Large intestine (tissue), 3 donors: Measurements from ENCODE around the gene HEPACAM2. TPM values are rescaled to one million over a fixed set of nuclear protein-coding genes. Genes with fewer than 3 reads are reported as not detected.
A peak's percentile ranks its signal among the peaks of the same experiment; 100 is the strongest.

Experiments
- DNase-seq, 2 donors: peaks; one replicate each; pipeline versions ENCODE4 v3.0.0 to v3.0.0-alpha.2; 2013
- H3K27ac ChIP-seq: one replicate; pipeline ENCODE4 v1.5.1; 2013; ENCODE audit warnings: low read length
- H3K27me3 ChIP-seq: 2 replicates; pipeline ENCODE4 v1.6.1; 2013; ENCODE audit warnings: low read length; ENCODE audit not compliant: control insufficient read depth, insufficient read depth
- H3K36me3 ChIP-seq: 2 replicates; pipeline ENCODE4 v1.6.1; 2013; ENCODE audit warnings: low read length; ENCODE audit not compliant: control insufficient read depth, insufficient read depth
- H3K4me1 ChIP-seq: one replicate; pipeline ENCODE4 v1.6.1; 2013; ENCODE audit warnings: low read length; ENCODE audit not compliant: control insufficient read depth, insufficient read depth
- H3K4me3 ChIP-seq: one replicate; pipeline ENCODE4 v1.5.1; 2013; ENCODE audit warnings: low read length
- H3K9me3 ChIP-seq: one replicate; pipeline ENCODE4 v1.6.1; 2013; ENCODE audit warnings: mild to moderate bottlenecking, low read depth, low read length, moderate library complexity; ENCODE audit not compliant: control insufficient read depth
- WGBS: methylation state at CpG from one replicate; pipeline ENCODE4 v1.1.5; 2013; ENCODE audit warnings: low lambda C conversion rate; ENCODE audit not compliant: insufficient coverage; 5-methylcytosine and 5-hydroxymethylcytosine counted together
- polyA plus RNA-seq: library from polyadenylated mRNA; unstranded; fragments of 120-200 nt; gene quantifications from one replicate; pipeline ENCODE4 v1.2.1, GENCODE V29; 2013

HEPACAM2 gene
- polyA plus RNA-seq, 1 donor = 63.2 TPM

DNA sequence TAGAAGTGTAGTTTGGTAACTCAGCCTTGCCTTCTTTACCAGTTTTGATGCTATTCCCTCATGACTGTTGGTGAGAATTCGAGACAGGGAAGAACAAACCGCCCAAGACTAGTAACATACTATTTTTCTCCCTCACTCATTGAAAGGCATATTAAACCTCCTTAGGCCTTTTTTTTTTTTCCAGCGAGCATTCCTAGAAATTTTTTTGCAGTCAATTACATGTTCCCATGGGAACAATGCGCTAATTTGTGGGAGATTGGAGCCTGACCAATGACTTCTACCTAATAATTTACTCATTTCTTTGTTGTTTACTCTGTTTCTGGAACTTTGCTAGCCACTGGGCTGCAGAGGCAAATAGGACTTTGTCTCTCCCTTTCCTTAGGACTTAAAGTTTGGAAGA, 11.9 kb upstream of the HEPACAM2 start:
- H3K27me3 ChIP-seq = no peaks in the 10 kb centered on the region
- 88% methylated on average over 3 of the region's 4 CpGs for WGBS
- no peak overlapping the region for H3K27ac ChIP-seq
- no peak overlapping the region for H3K4me3 ChIP-seq
- DNase-seq = no peak
- peaks cover 5% of the 10 kb centered on the region for H3K36me3 ChIP-seq
- H3K9me3 ChIP-seq = no peaks in the 10 kb centered on the region
- no peaks in the 10 kb centered on the region for H3K4me1 ChIP-seq

GRCh38 chr7:93235541-93235940, 9.3 kb upstream of the HEPACAM2 start:
- Histone ChIP-seq H3K4me3 (no peak overlapping the region), H3K36me3 (no peaks in the 10 kb centered on the region), H3K27me3 (no peaks in the 10 kb centered on the region), H3K9me3 (no peaks in the 10 kb centered on the region), H3K27ac (no peak overlapping the region), H3K4me1 (no peaks in the 10 kb centered on the region)
- no peak for DNase-seq
- 100% methylated on average over 1 of the region's 2 CpGs for WGBS

DNA sequence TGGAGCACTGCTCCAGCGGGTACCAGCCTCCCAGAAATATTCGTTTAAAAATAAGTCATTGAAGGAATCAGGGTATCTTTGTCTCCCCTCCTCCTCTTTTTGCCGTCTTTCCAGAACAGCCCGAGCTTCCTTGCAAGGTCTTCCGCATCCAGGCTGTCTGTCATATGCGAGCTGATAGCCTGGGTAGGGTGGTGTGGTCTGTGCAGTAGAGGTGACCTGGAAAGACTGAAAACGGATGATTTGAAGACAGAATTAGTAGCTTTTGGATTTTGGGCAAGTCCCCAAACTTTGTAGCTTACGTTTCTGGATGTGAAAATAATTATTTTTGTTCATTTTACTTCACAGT, 6.4 kb upstream of the HEPACAM2 start:
- Histone ChIP-seq H3K4me3 (peak overlapping the region; percentile 59), H3K4me1 (no peaks in the 10 kb centered on the region), H3K9me3 (no peaks in the 10 kb centered on the region), H3K27ac (no peak overlapping the region), H3K36me3 (no peaks in the 10 kb centered on the region), H3K27me3 (no peaks in the 10 kb centered on the region)
- WGBS = 29% methylated on average over 1 of the region's 8 CpGs
- no peak for DNase-seq

DNA sequence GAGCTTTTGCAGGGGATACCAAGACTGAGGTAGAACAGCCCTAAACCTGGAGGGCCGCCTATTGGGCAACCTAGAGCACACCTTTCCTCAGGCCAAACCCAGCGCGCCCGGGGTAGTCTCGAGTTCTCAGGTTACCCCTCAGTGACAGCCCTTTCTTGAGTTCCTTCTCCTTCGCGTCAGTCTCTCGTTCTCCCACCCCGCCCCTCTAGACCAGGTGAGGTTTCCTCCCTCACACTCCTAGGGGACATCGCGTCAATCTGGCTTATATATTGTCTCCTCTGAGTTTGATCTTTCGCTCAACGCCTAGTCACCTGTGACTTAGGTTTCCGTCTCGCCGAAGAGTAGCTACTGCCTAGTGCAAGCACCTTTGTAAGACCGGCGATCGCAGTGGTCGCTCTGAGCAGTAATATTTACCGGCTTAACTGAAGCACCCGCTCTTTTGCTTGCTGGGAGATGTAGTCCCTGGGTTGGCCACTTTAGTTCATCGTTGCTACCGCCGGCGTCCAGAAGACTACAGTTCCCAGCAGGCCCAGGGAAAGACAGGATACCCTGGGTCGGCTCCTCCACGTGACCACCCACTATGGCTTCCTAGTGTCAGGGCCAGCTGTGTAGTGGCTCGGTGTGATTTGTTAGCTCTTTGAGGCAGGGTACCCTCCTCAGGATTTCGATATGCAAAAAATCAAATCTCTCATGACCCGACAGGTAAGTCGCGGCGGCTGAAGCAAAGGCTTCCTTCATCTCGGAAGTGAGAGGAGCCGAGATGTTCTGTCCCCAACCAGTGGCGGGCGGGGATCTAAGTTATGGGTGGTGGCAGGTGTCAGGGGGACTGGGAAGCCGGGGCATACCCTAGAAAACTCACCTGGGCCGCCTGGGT, 5.8 kb upstream of the HEPACAM2 start, which contains the start of gene VPS50:
TSS of gene VPS50 (plus strand) at position 568 of the 874 bp plus-strand sequence. CDS start at position 670, 102 bp downstream.
- no peaks in the 10 kb centered on the region for H3K4me1 ChIP-seq
- DNase-seq = peak; percentile 95 to 98
- H3K4me3 ChIP-seq = peak within 1 kb of the TSS; percentile 59
- H3K36me3 ChIP-seq = no peaks in the 10 kb centered on the region
- WGBS = 0% methylated on average over 5 of the region's 40 CpGs
- H3K27ac ChIP-seq = peak within 1 kb of the TSS; percentile 70
- H3K9me3 ChIP-seq = no peaks in the 10 kb centered on the region
- H3K27me3 ChIP-seq = no peaks in the 10 kb centered on the region

DNA sequence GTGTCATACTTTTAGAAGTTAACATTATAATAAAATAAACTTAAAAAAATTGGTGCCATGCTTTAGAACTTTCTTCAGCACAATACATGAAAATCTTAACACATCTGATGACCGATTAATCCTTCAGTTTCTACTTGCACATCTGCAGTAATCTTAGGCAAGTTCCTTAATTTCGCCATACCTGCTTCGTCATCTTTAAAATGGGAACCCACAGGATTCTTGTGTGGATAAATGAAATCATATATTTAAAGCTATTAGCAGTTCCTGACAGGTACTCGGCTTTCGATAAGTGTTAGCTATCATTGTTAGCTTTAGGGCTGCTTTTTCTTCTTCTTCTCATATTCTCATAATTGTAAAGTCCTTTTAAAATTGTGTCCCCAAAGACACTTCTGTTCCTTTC, 5.0 kb upstream of the HEPACAM2 start:
- Histone ChIP-seq H3K9me3 (no peaks in the 10 kb centered on the region), H3K4me3 (peak overlapping the region; percentile 59), H3K27me3 (peaks cover 1% of the 10 kb centered on the region), H3K36me3 (no peaks in the 10 kb centered on the region), H3K27ac (peak overlapping the region; percentile 70), H3K4me1 (no peaks in the 10 kb centered on the region)
- no CpG with 5 or more reads among the region's 5 CpGs for WGBS
- no peak for DNase-seq

GRCh38 chr7:93228302-93228701, 2.0 kb upstream of the HEPACAM2 start:
- Histone ChIP-seq H3K27me3 (peaks cover 3% of the 10 kb centered on the region), H3K9me3 (no peaks in the 10 kb centered on the region), H3K4me1 (no peaks in the 10 kb centered on the region), H3K4me3 (no peak overlapping the region), H3K36me3 (no peaks in the 10 kb centered on the region), H3K27ac (no peak overlapping the region)
- WGBS = 29% methylated on average over 1 of the region's 2 CpGs
- peak; percentile 43 to 44 for DNase-seq

DNA sequence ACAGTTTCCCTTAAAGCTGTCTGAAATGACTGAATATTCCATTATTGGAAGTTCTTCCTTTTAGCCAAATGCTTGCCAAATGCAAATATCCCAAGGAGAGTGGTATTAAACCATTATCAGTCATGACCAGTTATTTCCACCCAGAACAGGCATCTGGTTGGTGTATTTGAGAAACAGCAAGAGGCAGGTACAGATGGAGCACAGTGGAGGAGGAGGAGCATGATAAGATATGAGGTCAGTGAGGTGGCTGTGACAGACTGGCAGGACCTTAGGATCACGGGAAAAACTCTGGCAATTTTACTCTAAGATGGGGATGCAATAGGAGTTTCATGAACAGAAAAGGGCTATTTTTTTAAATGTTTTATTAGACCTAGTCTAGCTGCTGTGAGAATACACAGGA, 6.4 kb downstream of the HEPACAM2 start:
- no CpG with 5 or more reads among the region's 1 CpG for WGBS
- DNase-seq = peak in 1 of 2 donors; percentile 13
- no peaks in the 10 kb centered on the region for H3K9me3 ChIP-seq
- no peaks in the 10 kb centered on the region for H3K4me1 ChIP-seq
- peaks cover 2% of the 10 kb centered on the region for H3K27me3 ChIP-seq
- no peak overlapping the region for H3K4me3 ChIP-seq
- H3K36me3 ChIP-seq = no peaks in the 10 kb centered on the region
- H3K27ac ChIP-seq = no peak overlapping the region

DNA sequence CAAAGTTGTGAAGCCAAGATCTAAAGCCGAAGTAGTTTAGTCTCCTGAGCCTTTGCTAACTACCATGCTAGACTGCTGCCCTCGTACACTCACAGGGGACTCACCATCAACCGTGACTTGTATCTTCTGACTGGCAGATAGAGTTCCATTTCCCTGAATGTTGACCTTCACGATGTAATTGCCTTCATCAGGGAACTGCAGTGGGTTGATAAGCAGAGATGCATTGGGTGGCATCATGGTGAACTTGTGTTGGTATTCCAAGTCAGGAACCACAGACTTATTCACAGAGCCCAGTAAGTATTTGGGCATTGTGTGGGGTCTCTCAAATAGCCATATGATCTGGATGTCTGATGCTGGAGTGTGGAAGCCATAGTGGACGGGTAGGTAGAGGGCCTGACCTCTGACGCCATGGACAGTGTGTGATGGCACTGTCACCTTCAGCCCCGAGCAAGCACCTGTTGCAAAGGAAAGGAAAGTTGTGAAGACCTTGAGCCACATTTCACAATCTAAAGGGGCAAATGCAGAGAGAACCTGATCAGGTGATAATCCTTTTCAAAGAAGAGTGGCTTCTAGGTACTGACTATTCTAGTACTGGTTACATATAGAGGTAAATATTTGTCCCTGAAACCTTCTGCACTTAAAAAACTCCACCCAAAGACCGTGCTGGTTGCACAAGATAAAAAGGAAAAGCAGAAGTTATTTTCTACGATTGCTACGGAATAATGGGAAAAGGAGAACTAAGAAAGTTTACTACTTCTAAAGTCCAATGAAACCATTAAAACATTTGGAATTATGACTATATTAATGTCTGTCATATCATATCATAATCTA, 7.1 kb downstream of the HEPACAM2 start:
- no peak for DNase-seq
- 50% methylated on average over 1 of the region's 10 CpGs for WGBS
- H3K27ac ChIP-seq = no peak overlapping the region

GRCh38 chr7:93212881-93213280, 13.4 kb downstream of the HEPACAM2 start:
- Histone ChIP-seq H3K4me3 (no peak overlapping the region), H3K9me3 (no peaks in the 10 kb centered on the region), H3K27me3 (peaks cover 2% of the 10 kb centered on the region), H3K4me1 (no peaks in the 10 kb centered on the region), H3K36me3 (no peaks in the 10 kb centered on the region), H3K27ac (no peak overlapping the region)
- peak in 1 of 2 donors; percentile 29 for DNase-seq
- WGBS = no CpG with 5 or more reads among the region's 1 CpG

More for the DNA sequence above, 7.1 kb downstream of the HEPACAM2 start:
- no peaks in the 10 kb centered on the region for H3K36me3 ChIP-seq
- H3K9me3 ChIP-seq = no peaks in the 10 kb centered on the region
- H3K4me3 ChIP-seq = no peak overlapping the region
- no peaks in the 10 kb centered on the region for H3K4me1 ChIP-seq
- H3K27me3 ChIP-seq = peaks cover 2% of the 10 kb centered on the region

- H3K4me3 ChIP-seq = no peak overlapping the region
- WGBS = 100% methylated on average over 1 of the region's 5 CpGs
- H3K36me3 ChIP-seq = no peaks in the 10 kb centered on the region
- H3K27me3 ChIP-seq = peaks cover 2% of the 10 kb centered on the region
- H3K4me1 ChIP-seq = no peaks in the 10 kb centered on the region
- H3K27ac ChIP-seq = no peak overlapping the region
- no peak for DNase-seq
- H3K9me3 ChIP-seq = no peaks in the 10 kb centered on the region
Observed at GRCh38 chr7:93211228-93211818, 14.9 kb downstream of the HEPACAM2 start.
